Measurements from ENCODE around the gene PCDH20. TPM values are rescaled to one million over a fixed set of nuclear protein-coding genes. Genes with fewer than 3 reads are reported as not detected.

Gene PCDH20
- total RNA-seq, result 1 to 10 TPM in 1 of 4 donors, under 1 TPM in 2, not detected in 1; 0.32 to 1.1 (median 0.34) TPM

- intact Hi-C loops (cut with DNase I), result no loop called here
- WGBS, 2 donors, result 29 to 34% methylated on average over 3 of the region's 3 CpGs
- TF ChIP-seq CTCF (IDR thresholded peaks at IDR 0.05) (no peak), POLR2A (IDR thresholded peaks at IDR 0.05) (no peak)
- peaks cover 3 to 27% (median 4%) of the 10 kb centered on the region in 3 donors for H3K4me1 ChIP-seq
- no peaks in the 10 kb centered on the region for H3K36me3 ChIP-seq
- H3K27me3 ChIP-seq, result peaks cover 0 to 34% (median 0%) of the 10 kb centered on the region in 4 donors
- peak within 1 kb of the TSS in 2 of 4 donors; percentile 9 to 36 for H3K27ac ChIP-seq
- no peak for DNase-seq
- H3K4me3 ChIP-seq, result peak within 1 kb of the TSS; percentile 10 to 54 (median 33)
- no peaks in the 10 kb centered on the region for H3K9me3 ChIP-seq
Observed at GRCh38 chr13:61415749-61416148, at the start of gene PCDH20. Gene PCDH20, minus strand, starts transcription at chr13:61415849. Its CDS starts 691 bp downstream, at chr13:61415158.

DNA sequence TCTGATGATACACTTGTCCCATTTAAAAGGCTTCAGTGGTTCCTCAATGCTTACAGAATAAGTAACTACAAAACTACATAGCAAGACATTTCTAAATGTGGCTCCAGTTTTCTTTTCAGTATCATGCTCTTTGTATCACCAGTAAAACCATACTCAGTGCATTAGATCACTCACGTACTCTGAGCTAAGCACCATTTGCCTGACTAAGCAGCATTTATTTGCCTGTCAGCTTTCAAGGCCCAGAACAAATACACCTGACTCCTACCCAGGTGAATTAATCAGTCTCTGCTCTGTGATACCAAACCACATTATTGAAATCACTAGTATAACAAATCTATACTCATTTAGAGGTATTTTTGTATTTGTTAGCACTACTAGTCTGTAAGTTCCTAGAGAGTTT is 47.4 kb upstream of the PCDH20 start:
- WGBS, 2 donors, result 70 to 79% methylated on average over 1 of the region's 1 CpG
- no peaks in the 10 kb centered on the region for H3K36me3 ChIP-seq
- TF ChIP-seq POLR2A (IDR thresholded peaks at IDR 0.05) (no peak), CTCF (IDR thresholded peaks at IDR 0.05) (no peak)
- no peaks in the 10 kb centered on the region for H3K27me3 ChIP-seq
- DNase-seq, result no peak
- intact Hi-C loops (cut with DNase I), result no loop called here
- H3K9me3 ChIP-seq, result no peaks in the 10 kb centered on the region
- no peak overlapping the region for H3K4me3 ChIP-seq
- no peak overlapping the region for H3K27ac ChIP-seq
- H3K4me1 ChIP-seq, result no peaks in the 10 kb centered on the region

GRCh38 chr13:61453121-61453520 is 37.5 kb upstream of the PCDH20 start:
- intact Hi-C loops (cut with DNase I), result no loop called here
- no peaks in the 10 kb centered on the region for H3K27me3 ChIP-seq
- WGBS, 2 donors, result 32 to 36% methylated on average over 1 of the region's 1 CpG

DNA sequence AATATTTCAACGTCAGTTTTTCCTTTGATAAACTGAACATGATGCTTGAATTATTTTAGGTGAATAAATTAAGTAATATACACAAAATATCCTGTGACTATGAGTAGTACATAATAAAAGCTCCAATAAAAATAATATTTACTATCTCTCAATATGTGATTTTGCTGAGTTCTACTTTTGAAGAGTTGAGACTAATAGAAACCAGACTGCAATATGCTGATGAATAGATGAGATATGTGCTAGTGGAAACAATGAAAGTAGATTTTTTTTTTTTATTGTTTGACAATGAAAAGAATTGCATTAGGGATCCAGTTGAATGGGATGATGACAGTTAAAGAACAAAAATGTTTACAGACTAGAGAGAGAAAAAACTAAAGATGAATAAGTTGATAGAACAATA is 16.4 kb upstream of the PCDH20 start:
- H3K36me3 ChIP-seq, result no peaks in the 10 kb centered on the region
- no peak overlapping the region for H3K27ac ChIP-seq
- no peak for TF ChIP-seq POLR2A (IDR thresholded peaks at IDR 0.05)
- no peak for TF ChIP-seq CTCF (IDR thresholded peaks at IDR 0.05)
- H3K4me3 ChIP-seq, result no peak overlapping the region
- H3K9me3 ChIP-seq, result no peaks in the 10 kb centered on the region
- 60 to 65% methylated on average over 1 of the region's 1 CpG for WGBS, 2 donors
- intact Hi-C loops (cut with DNase I), result no loop called here
- DNase-seq, result no peak
- no peaks in the 10 kb centered on the region for H3K27me3 ChIP-seq
- H3K4me1 ChIP-seq, result no peaks in the 10 kb centered on the region

More at GRCh38 chr13:61453121-61453520, 37.5 kb upstream of the PCDH20 start:
- H3K4me3 ChIP-seq, result no peak overlapping the region
- no peaks in the 10 kb centered on the region for H3K36me3 ChIP-seq
- TF ChIP-seq CTCF (IDR thresholded peaks at IDR 0.05) (no peak), POLR2A (IDR thresholded peaks at IDR 0.05) (no peak)
- H3K27ac ChIP-seq, result no peak overlapping the region
- no peaks in the 10 kb centered on the region for H3K4me1 ChIP-seq
- no peak for DNase-seq
- no peaks in the 10 kb centered on the region for H3K9me3 ChIP-seq

DNA sequence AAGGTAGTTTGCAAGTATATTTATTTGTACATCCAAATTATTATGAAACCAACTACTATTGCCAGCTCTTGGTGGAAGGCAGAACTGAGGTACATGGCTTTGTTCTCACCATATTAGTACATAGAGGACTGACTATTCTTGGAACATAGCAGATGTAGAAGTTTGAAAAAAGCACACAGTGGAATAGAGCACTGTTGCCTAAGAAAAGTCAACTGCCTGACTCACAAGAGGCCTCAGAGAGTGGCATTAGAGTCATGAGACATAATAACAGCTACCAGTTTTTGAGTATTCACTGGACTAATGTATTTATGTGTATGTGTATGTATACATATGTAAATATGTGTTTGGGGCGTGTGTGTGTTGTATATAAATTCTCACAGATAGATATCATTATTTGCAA is 8.3 kb upstream of the PCDH20 start:
- intact Hi-C loops (cut with DNase I), result no loop called here
- DNase-seq, result no peak
- H3K27ac ChIP-seq, result no peak overlapping the region
- no peak overlapping the region for H3K4me3 ChIP-seq
- no peaks in the 10 kb centered on the region for H3K9me3 ChIP-seq
- no peaks in the 10 kb centered on the region for H3K36me3 ChIP-seq
- 67 to 78% methylated on average over 1 of the region's 1 CpG for WGBS, 2 donors
- H3K4me1 ChIP-seq, result no peaks in the 10 kb centered on the region
- H3K27me3 ChIP-seq, result no peaks in the 10 kb centered on the region
- TF ChIP-seq CTCF (IDR thresholded peaks at IDR 0.05) (no peak), POLR2A (IDR thresholded peaks at IDR 0.05) (no peak)

Data from esophagus squamous epithelium (tissue), 5 donors.